ENCODE results near the gene LMTK3. TPM values are rescaled to one million over a fixed set of nuclear protein-coding genes. Genes with fewer than 3 reads are reported as not detected.

The LMTK3 gene
- polyA plus RNA-seq, 1 of the 3 experiments (the other 2 are of a cell fraction): 3.2 TPM

DNA sequence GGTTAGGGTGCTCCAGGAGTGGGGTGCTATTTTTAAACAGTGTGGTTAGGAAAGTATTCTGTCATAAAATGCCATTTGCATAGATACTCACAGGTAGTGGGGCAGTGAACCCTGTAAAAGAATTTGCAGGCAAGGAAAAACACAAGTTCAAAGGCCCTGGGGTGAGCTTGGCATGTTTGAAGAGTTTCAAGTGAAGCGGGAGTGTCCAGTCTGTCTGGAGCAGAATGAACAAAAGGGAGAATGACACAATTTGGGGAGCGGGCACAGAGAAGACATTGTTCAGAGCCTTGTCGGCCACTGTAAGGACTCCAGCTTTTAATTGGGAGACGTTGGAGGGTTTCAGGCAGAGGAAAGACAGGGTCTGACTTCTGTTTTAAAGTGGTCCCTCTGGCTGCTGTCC lies 63.1 kb downstream of the LMTK3 start:
- H3K9me3 ChIP-seq: no peaks in the 10 kb centered on the region
- CTCF ChIA-PET: interaction anchor here (1.0 to 1.7 kb wide), 4 partner anchors 11 to 41 kb away, joined by 3 to 4 read pairs (median 4); no protein-coding TSS in a partner anchor
- no peaks in the 10 kb centered on the region for H3K9me2 ChIP-seq
- no peak overlapping the region for H3K4me3 ChIP-seq (ENCODE audit: low read depth in 2 of 2, low read length in 1 of 2)
- peaks cover 4 to 16% of the 10 kb centered on the region in 2 experiments; a peak in 2 of 4 replicates for H3K4me1 ChIP-seq (ENCODE audit: control insufficient read depth in 1 of 2, insufficient read depth in 2 of 2, low read depth in 1 of 2, low read length in 1 of 2)
- H3K27me3 ChIP-seq (ENCODE audit: insufficient read depth): no peaks in the 10 kb centered on the region
- peaks cover 18% of the 10 kb centered on the region for H3F3A ChIP-seq (replicated peaks; ENCODE audit: insufficient read depth)
- POLR2A ChIA-PET: no interaction called here
- no peak overlapping the region for H2AFZ ChIP-seq (ENCODE audit: low read depth)
- peaks cover 37% of the 10 kb centered on the region for H3K79me2 ChIP-seq (ENCODE audit: insufficient read depth)
- 96% methylated on average over 4 of the region's 4 CpGs for WGBS (ENCODE audit: low lambda C conversion rate)
- no peak overlapping the region for H3K27ac ChIP-seq (ENCODE audit: low read depth in 2 of 2, low read length in 1 of 2)
- TF ChIP-seq, protein P1, sequence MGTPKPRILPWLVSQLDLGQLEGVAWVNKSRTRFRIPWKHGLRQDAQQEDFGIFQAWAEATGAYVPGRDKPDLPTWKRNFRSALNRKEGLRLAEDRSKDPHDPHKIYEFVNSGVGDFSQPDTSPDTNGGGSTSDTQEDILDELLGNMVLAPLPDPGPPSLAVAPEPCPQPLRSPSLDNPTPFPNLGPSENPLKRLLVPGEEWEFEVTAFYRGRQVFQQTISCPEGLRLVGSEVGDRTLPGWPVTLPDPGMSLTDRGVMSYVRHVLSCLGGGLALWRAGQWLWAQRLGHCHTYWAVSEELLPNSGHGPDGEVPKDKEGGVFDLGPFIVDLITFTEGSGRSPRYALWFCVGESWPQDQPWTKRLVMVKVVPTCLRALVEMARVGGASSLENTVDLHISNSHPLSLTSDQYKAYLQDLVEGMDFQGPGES (IDR thresholded peaks at IDR 0.05; ENCODE audit: low read depth, low read length): no peak
- TF ChIP-seq CHD2 (IDR thresholded peaks at IDR 0.05; ENCODE audit: low read length, partially characterized antibody) (no peak), GABPA (IDR thresholded peaks at IDR 0.05; ENCODE audit: low read depth) (no peak), EP300 (IDR thresholded peaks at IDR 0.05; ENCODE audit: borderline replicate concordance in 1 of 2, low read depth in 1 of 2, low read length in 1 of 2) (no peak), SMC3 (IDR thresholded peaks at IDR 0.05; ENCODE audit: low read depth, low read length) (no peak), FOXM1 (IDR thresholded peaks at IDR 0.05; ENCODE audit: low read depth) (no peak), RXRA (IDR thresholded peaks at IDR 0.05; ENCODE audit: borderline replicate concordance, low read depth) (no peak), MEF2A (IDR thresholded peaks at IDR 0.05; ENCODE audit: borderline replicate concordance, low read depth) (no peak), GATA2 (CRISPR knock-in tag; IDR thresholded peaks at IDR 0.05) (no peak), POLR2AphosphoS5 (IDR thresholded peaks at IDR 0.05; ENCODE audit: low read depth, low read length) (no peak), YY1 (IDR thresholded peaks at IDR 0.05; ENCODE audit: low read depth) (no peak)
- TF ChIP-seq, protein P2, sequence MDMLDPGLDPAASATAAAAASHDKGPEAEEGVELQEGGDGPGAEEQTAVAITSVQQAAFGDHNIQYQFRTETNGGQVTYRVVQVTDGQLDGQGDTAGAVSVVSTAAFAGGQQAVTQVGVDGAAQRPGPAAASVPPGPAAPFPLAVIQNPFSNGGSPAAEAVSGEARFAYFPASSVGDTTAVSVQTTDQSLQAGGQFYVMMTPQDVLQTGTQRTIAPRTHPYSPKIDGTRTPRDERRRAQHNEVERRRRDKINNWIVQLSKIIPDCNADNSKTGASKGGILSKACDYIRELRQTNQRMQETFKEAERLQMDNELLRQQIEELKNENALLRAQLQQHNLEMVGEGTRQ (IDR thresholded peaks at IDR 0.05; ENCODE audit: borderline replicate concordance, low read depth, low read length): no peak
- no peak overlapping the region for H3K9ac ChIP-seq
- no peak for DNase-seq
- H3K36me3 ChIP-seq (replicated peaks in 1 of 2; ENCODE audit: control insufficient read depth in 1 of 2, insufficient read depth in 2 of 2, low read length in 1 of 2): peaks cover 36 to 37% of the 10 kb centered on the region in 2 experiments
- H4K20me1 ChIP-seq (ENCODE audit: insufficient read depth): no peaks in the 10 kb centered on the region
- no peak overlapping the region for H3K4me2 ChIP-seq

DNA sequence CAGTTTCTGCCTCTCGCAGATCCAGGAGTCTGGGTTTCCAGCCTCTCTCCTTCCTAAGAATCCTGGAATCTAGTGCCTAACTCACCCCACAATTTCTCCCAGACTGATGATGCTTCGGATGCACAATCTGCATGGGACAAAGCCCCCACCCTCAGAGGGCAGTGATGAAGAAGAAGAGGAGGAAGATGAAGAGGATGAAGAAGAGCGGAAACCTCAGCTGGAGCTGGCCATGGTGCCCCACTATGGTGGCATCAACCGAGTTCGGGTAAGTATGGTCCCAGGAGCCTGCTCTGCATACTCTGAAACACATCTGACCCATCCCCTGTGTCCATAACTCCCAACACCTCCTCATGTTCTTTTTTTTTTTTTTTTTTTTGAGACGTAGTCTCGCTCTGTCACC lies 65.1 kb downstream of the LMTK3 start:
- WGBS (ENCODE audit: low lambda C conversion rate): 75% methylated on average over 7 of the region's 7 CpGs
- Histone ChIP-seq H3K79me2 (ENCODE audit: insufficient read depth) (peaks cover 37% of the 10 kb centered on the region), H3K36me3 (replicated peaks in 1 of 2; ENCODE audit: control insufficient read depth in 1 of 2, insufficient read depth in 2 of 2, low read length in 1 of 2) (peaks cover 20 to 29% of the 10 kb centered on the region in 2 experiments), H2AFZ (ENCODE audit: low read depth) (0 out of 2 replicates have a peak overlapping the region, but pooled peaks have one; percentile 87), H3F3A (replicated peaks; ENCODE audit: insufficient read depth) (peaks cover 18% of the 10 kb centered on the region), H4K20me1 (ENCODE audit: insufficient read depth) (no peaks in the 10 kb centered on the region), H3K4me2 (peak overlapping the region; percentile 99), H3K4me3 (ENCODE audit: low read depth in 2 of 2, low read length in 1 of 2) (peak overlapping the region; percentile 98 to 99), H3K27ac (ENCODE audit: low read depth in 2 of 2, low read length in 1 of 2) (peak overlapping the region in 1 of 2 experiments; percentile 89; a peak in 1 of 4 replicates), H3K4me1 (ENCODE audit: control insufficient read depth in 1 of 2, insufficient read depth in 2 of 2, low read depth in 1 of 2, low read length in 1 of 2) (peaks cover 4 to 16% of the 10 kb centered on the region in 2 experiments; a peak in 2 of 4 replicates), H3K9ac (peak overlapping the region; percentile 92), H3K9me3 (no peaks in the 10 kb centered on the region), H3K9me2 (no peaks in the 10 kb centered on the region), H3K27me3 (ENCODE audit: insufficient read depth) (no peaks in the 10 kb centered on the region)
- ChIA-PET CTCF (interaction anchor here (0.8 to 2.4 kb wide), 10 partner anchors 9 to 177 kb away, joined by 3 to 10 read pairs (median 4); partner anchors contain the start of genes KCNJ14, KDELR1 and ZNF114), POLR2A (interaction anchor here (0.6 to 1.4 kb wide), 2 partner anchors 14 to 96 kb away, joined by 5 read pairs; no protein-coding TSS in a partner anchor)
- no peak for TF ChIP-seq MEF2A (IDR thresholded peaks at IDR 0.05; ENCODE audit: borderline replicate concordance, low read depth)
- TF ChIP-seq EZH2phosphoT487 (IDR thresholded peaks at IDR 0.05; ENCODE audit: borderline replicate concordance, low read depth): no peak
- TF ChIP-seq MXI1 (IDR thresholded peaks at IDR 0.05; ENCODE audit: low read depth, low read length): no peak
- no peak for TF ChIP-seq RCOR1 (IDR thresholded peaks at IDR 0.05; ENCODE audit: low read length)
- TF ChIP-seq, protein P3, sequence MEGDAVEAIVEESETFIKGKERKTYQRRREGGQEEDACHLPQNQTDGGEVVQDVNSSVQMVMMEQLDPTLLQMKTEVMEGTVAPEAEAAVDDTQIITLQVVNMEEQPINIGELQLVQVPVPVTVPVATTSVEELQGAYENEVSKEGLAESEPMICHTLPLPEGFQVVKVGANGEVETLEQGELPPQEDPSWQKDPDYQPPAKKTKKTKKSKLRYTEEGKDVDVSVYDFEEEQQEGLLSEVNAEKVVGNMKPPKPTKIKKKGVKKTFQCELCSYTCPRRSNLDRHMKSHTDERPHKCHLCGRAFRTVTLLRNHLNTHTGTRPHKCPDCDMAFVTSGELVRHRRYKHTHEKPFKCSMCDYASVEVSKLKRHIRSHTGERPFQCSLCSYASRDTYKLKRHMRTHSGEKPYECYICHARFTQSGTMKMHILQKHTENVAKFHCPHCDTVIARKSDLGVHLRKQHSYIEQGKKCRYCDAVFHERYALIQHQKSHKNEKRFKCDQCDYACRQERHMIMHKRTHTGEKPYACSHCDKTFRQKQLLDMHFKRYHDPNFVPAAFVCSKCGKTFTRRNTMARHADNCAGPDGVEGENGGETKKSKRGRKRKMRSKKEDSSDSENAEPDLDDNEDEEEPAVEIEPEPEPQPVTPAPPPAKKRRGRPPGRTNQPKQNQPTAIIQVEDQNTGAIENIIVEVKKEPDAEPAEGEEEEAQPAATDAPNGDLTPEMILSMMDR (IDR thresholded peaks at IDR 0.05): no peak
- TF ChIP-seq GATA2 (CRISPR knock-in tag; IDR thresholded peaks at IDR 0.05): no peak
- no peak for TF ChIP-seq TCF12 (IDR thresholded peaks at IDR 0.05)
- TF ChIP-seq FOXM1 (IDR thresholded peaks at IDR 0.05; ENCODE audit: low read depth): no peak
- TF ChIP-seq POLR2AphosphoS5 (IDR thresholded peaks at IDR 0.05; ENCODE audit: low read depth, low read length): no peak
- TF ChIP-seq ELF1 (IDR thresholded peaks at IDR 0.05): no peak
- TF ChIP-seq TEAD4 (IDR thresholded peaks at IDR 0.05; ENCODE audit: borderline replicate concordance, insufficient read depth): no peak
- DNase-seq: no peak

All from SK-N-SH (cell line).